Lung (tissue), 12 donors: Measurements from ENCODE around the gene GPR35. TPM values are rescaled to one million over a fixed set of nuclear protein-coding genes. Genes with fewer than 3 reads are reported as not detected.

Experiments used
- ATAC-seq: fragments of 200-7000 bp; cut with Tn5 transposase; one replicate; pipeline ENCODE4 v1.9.1; 2020; ENCODE audit warnings: moderate number of reproducible peaks; ENCODE audit not compliant: insufficient read depth, low FRiP score
- DNase-seq, 3 donors: peaks; one replicate each; pipeline ENCODE4 v3.0.0-alpha.2; 2013 to 2017
- H3K27ac ChIP-seq, 2 donors: one replicate each; pipeline ENCODE4 v1.5.1; 2013; ENCODE audit warnings: mild to moderate bottlenecking in 2 of 2, moderate library complexity in 2 of 2, control low read depth in 1 of 2, inconsistent platforms in 1 of 2, low read depth in 1 of 2, low read length in 1 of 2
- H3K27me3 ChIP-seq, 3 donors: one replicate each; pipeline ENCODE4 v1.5.1; 2013; ENCODE audit warnings: low read length in 2 of 3; ENCODE audit not compliant: control insufficient read depth in 3 of 3, insufficient read depth in 3 of 3
- H3K36me3 ChIP-seq, 4 donors: one replicate each; pipeline ENCODE4 v1.5.1; 2013; ENCODE audit warnings: low read length in 4 of 4, mild to moderate bottlenecking in 1 of 4, moderate library complexity in 1 of 4; ENCODE audit not compliant: control insufficient read depth in 4 of 4, insufficient read depth in 4 of 4
- H3K4me1 ChIP-seq, 5 donors: one replicate each; pipeline ENCODE4 v1.5.1; 2013; ENCODE audit warnings: low read length in 5 of 5, mild to moderate bottlenecking in 2 of 5, moderate library complexity in 1 of 5; ENCODE audit not compliant: control insufficient read depth in 5 of 5, insufficient read depth in 5 of 5
- H3K4me3 ChIP-seq: one replicate; pipeline ENCODE4 v1.5.1; 2013; ENCODE audit warnings: mild to moderate bottlenecking, control low read depth, moderate library complexity
- H3K9ac ChIP-seq, 2 donors: one replicate each; pipeline ENCODE4 v1.5.1; 2013; ENCODE audit warnings: low read length in 2 of 2, control low read depth in 1 of 2; ENCODE audit not compliant: insufficient read depth in 1 of 2
- H3K9me3 ChIP-seq, 4 donors: one replicate each; pipeline ENCODE4 v1.5.1; 2013; ENCODE audit warnings: low read length in 3 of 4, mild to moderate bottlenecking in 1 of 4, moderate library complexity in 1 of 4; ENCODE audit not compliant: control insufficient read depth in 4 of 4, insufficient read depth in 3 of 4
- CTCF ChIP-seq: IDR thresholded peaks from 2 replicates; pipeline ENCODE4 v1.5.1; 2012; ENCODE audit warnings: mild to moderate bottlenecking; ENCODE audit errors: control extremely low read depth, extremely low read depth
- WGBS, 2 donors: extraction: QIAGEN DNeasy Blood & Tissue Kit; methylation state at CpG; one replicate each; pipeline ENCODE4 v1.1.7; 2013; 5-methylcytosine and 5-hydroxymethylcytosine counted together
- polyA plus RNA-seq, 2 donors: library from polyadenylated mRNA; stranded (reverse); fragments of 200-250 nt; gene quantifications; one replicate each; pipeline ENCODE4 v1.2.1, GENCODE V29; 2013
- total RNA-seq, 2 donors: library from RNA; depleted of rRNA in 1 of 2; stranded (reverse); fragments of >200 nt in 1 of 2; gene quantifications; one replicate each; pipeline ENCODE4 v1.2.1, GENCODE V29; 2014 to 2021
- donor health status: control.
- donor health status: control.
- donor health status: Bipolar disorder and iron deficiency.
- donor health status: healthy.
- donor health status: DM: yes; HTN: yes; CAD: no.

GPR35 gene
- total and polyA plus RNA-seq, 4 donors = 2.3 to 10.3 (median 4.1) TPM

GRCh38 chr2:240588006-240588655, 37.1 kb upstream of the GPR35 start:
- TF ChIP-seq CTCF = no peak
- H3K27ac ChIP-seq = no peak overlapping the region
- H3K27me3 ChIP-seq = no peaks in the 10 kb centered on the region
- no peak overlapping the region for H3K4me3 ChIP-seq
- ATAC-seq = no peak
- 83 to 91% methylated on average over 10 of the region's 10 CpGs for WGBS, 2 donors
- DNase-seq = no peak
- peaks cover 0 to 28% (median 6%) of the 10 kb centered on the region in 4 donors for H3K36me3 ChIP-seq
- H3K9me3 ChIP-seq = no peaks in the 10 kb centered on the region
- peaks cover 0 to 28% (median 15%) of the 10 kb centered on the region in 5 donors for H3K4me1 ChIP-seq
- peak overlapping the region; percentile 8 to 37 for H3K9ac ChIP-seq

- no peaks in the 10 kb centered on the region for H3K9me3 ChIP-seq
- ATAC-seq = no peak
- no peak overlapping the region for H3K4me3 ChIP-seq
- DNase-seq = no peak
- 82% methylated on average over 4 of the region's 4 CpGs for WGBS, 2 donors
- no peak for TF ChIP-seq CTCF
- H3K27me3 ChIP-seq = no peaks in the 10 kb centered on the region
- peaks cover 0 to 32% (median 6%) of the 10 kb centered on the region in 4 donors for H3K36me3 ChIP-seq
- no peak overlapping the region for H3K27ac ChIP-seq
- no peak overlapping the region for H3K9ac ChIP-seq
- H3K4me1 ChIP-seq = peaks cover 0 to 28% (median 15%) of the 10 kb centered on the region in 5 donors
Measured at GRCh38 chr2:240588669-240589068, 36.6 kb upstream of the GPR35 start.

- H3K9me3 ChIP-seq = no peaks in the 10 kb centered on the region
- WGBS, 2 donors = 87 to 89% methylated on average over 14 of the region's 14 CpGs
- peaks cover 0 to 33% (median 15%) of the 10 kb centered on the region in 5 donors for H3K4me1 ChIP-seq
- ATAC-seq = no peak
- DNase-seq = no peak
- H3K27ac ChIP-seq = no peak overlapping the region
- no peak for TF ChIP-seq CTCF
- H3K9ac ChIP-seq = no peak overlapping the region
- peaks cover 0 to 36% (median 6%) of the 10 kb centered on the region in 4 donors for H3K36me3 ChIP-seq
- no peaks in the 10 kb centered on the region for H3K27me3 ChIP-seq
- no peak overlapping the region for H3K4me3 ChIP-seq
Measured at GRCh38 chr2:240589375-240589774, 35.9 kb upstream of the GPR35 start.
